ENCODE data around the gene CEMIP. TPM values are rescaled to one million over a fixed set of nuclear protein-coding genes. Genes with fewer than 3 reads are reported as not detected.

The CEMIP gene
- total and polyA plus RNA-seq, 2 experiments from 2014 or later, result 2.3 to 4.4 TPM

DNA sequence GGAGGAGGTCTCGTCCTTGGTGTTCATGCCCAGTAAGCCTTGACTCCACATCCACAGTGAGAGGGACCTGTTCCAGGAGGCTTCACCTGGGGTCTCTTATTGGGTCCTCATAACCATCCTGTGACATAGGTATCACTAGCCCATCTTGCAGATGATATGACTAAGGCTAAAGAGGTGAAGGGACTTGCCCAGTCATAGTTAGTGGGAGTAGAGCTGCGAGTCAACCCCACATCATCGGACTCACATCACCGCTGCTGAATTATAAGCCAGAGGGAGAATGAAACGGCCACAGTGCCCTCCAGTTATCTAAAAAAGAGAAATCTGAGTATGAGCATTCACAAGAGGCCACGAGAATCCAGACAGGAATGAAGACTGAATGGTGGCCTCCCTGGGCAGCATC, 144.5 kb downstream of the CEMIP start:
- 91% methylated on average over 6 of the region's 6 CpGs for WGBS (ENCODE audit: low lambda C conversion rate, missing lambda C conversion rate)
- no peak overlapping the region for H3K27ac ChIP-seq
- H3K36me3 ChIP-seq (replicated peaks; ENCODE audit: insufficient read depth, low read depth), result no peaks in the 10 kb centered on the region
- H3K9me2 ChIP-seq (replicated peaks; ENCODE audit: insufficient read depth), result no peaks in the 10 kb centered on the region
- H4K20me1 ChIP-seq (ENCODE audit: insufficient read depth, poor library complexity, severe bottlenecking), result no peaks in the 10 kb centered on the region
- H3K4me1 ChIP-seq (ENCODE audit: insufficient read depth), result no peaks in the 10 kb centered on the region
- no peaks in the 10 kb centered on the region for H3K27me3 ChIP-seq
- no peaks in the 10 kb centered on the region for H3K9me3 ChIP-seq (ENCODE audit: low read depth)
- H3K79me2 ChIP-seq, result no peaks in the 10 kb centered on the region
- no peak overlapping the region for H2AFZ ChIP-seq
- H3K4me3 ChIP-seq, result no peak overlapping the region
- H3K4me2 ChIP-seq, result no peak overlapping the region
- no peak for DNase-seq (ENCODE audit: low spot score)
- TF ChIP-seq, protein P1, sequence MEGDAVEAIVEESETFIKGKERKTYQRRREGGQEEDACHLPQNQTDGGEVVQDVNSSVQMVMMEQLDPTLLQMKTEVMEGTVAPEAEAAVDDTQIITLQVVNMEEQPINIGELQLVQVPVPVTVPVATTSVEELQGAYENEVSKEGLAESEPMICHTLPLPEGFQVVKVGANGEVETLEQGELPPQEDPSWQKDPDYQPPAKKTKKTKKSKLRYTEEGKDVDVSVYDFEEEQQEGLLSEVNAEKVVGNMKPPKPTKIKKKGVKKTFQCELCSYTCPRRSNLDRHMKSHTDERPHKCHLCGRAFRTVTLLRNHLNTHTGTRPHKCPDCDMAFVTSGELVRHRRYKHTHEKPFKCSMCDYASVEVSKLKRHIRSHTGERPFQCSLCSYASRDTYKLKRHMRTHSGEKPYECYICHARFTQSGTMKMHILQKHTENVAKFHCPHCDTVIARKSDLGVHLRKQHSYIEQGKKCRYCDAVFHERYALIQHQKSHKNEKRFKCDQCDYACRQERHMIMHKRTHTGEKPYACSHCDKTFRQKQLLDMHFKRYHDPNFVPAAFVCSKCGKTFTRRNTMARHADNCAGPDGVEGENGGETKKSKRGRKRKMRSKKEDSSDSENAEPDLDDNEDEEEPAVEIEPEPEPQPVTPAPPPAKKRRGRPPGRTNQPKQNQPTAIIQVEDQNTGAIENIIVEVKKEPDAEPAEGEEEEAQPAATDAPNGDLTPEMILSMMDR (IDR thresholded peaks at IDR 0.05; ENCODE audit: poor library complexity), result no peak
- TF ChIP-seq EZH2phosphoT487 (IDR thresholded peaks at IDR 0.05; ENCODE audit: low read depth, severe bottlenecking, unreplicated experiment) (no peak), EZH2 (IDR thresholded peaks at IDR 0.05; ENCODE audit: borderline replicate concordance) (no peak)

DNA sequence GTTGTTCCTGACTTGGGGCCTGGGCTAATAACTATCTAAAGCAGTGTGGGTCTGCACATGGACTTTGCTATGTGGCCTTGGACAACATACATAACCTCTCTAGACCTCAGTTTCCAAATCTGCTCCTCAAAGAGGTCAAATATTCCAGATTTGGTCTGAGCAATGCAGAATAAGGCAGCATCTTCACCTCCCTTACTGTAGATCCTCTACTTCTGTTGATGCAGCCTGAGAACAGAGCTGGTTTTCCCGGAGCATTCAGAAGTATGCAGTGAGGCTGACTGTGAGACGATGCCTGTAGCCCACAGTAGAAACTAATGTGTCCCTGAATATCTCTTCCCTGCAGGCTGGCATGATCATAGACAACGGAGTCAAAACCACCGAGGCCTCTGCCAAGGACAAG, 145.1 kb downstream of the CEMIP start:
- no peaks in the 10 kb centered on the region for H3K79me2 ChIP-seq
- no peak overlapping the region for H3K4me2 ChIP-seq
- H3K9me2 ChIP-seq (replicated peaks; ENCODE audit: insufficient read depth), result no peaks in the 10 kb centered on the region
- H3K4me3 ChIP-seq, result no peak overlapping the region
- no peak for DNase-seq (ENCODE audit: low spot score)
- H3K27me3 ChIP-seq, result no peaks in the 10 kb centered on the region
- H4K20me1 ChIP-seq (ENCODE audit: insufficient read depth, poor library complexity, severe bottlenecking), result no peaks in the 10 kb centered on the region
- no peak overlapping the region for H3K27ac ChIP-seq
- no peaks in the 10 kb centered on the region for H3K4me1 ChIP-seq (ENCODE audit: insufficient read depth)
- TF ChIP-seq EZH2phosphoT487 (IDR thresholded peaks at IDR 0.05; ENCODE audit: low read depth, severe bottlenecking, unreplicated experiment), result no peak
- no peaks in the 10 kb centered on the region for H3K9me3 ChIP-seq (ENCODE audit: low read depth)
- H2AFZ ChIP-seq, result no peak overlapping the region
- 92% methylated on average over 4 of the region's 4 CpGs for WGBS (ENCODE audit: low lambda C conversion rate, missing lambda C conversion rate)
- H3K36me3 ChIP-seq (replicated peaks; ENCODE audit: insufficient read depth, low read depth), result no peaks in the 10 kb centered on the region

DNA sequence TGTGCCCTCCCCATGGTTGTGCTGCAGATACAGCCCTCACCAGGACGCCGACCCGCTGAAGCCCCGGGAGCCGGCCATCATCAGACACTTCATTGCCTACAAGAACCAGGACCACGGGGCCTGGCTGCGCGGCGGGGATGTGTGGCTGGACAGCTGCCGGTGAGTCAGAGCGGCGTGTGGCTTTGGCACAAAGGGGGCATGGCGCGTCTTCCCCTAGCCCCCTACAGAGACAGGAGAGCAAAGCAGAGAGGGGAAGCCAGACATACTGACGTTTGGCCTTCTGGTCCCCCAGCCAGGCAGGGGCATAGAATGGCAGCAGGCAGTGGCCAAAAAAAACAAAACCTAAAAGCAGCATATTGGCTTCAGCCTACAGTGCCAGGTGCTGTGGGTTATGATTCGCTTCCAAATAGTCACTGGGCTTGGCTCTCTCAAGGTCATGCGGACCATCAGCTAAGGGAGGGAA, 146.5 kb downstream of the CEMIP start:
- Histone ChIP-seq H3K9me2 (replicated peaks; ENCODE audit: insufficient read depth) (no peaks in the 10 kb centered on the region), H3K4me3 (no peak overlapping the region), H3K27me3 (no peaks in the 10 kb centered on the region), H4K20me1 (ENCODE audit: insufficient read depth, poor library complexity, severe bottlenecking) (no peaks in the 10 kb centered on the region), H3K9me3 (ENCODE audit: low read depth) (no peaks in the 10 kb centered on the region), H2AFZ (no peak overlapping the region), H3K79me2 (no peaks in the 10 kb centered on the region), H3K4me2 (no peak overlapping the region), H3K4me1 (ENCODE audit: insufficient read depth) (no peaks in the 10 kb centered on the region), H3K27ac (no peak overlapping the region), H3K36me3 (replicated peaks; ENCODE audit: insufficient read depth, low read depth) (no peaks in the 10 kb centered on the region)
- 93% methylated on average over 17 of the region's 17 CpGs for WGBS (ENCODE audit: low lambda C conversion rate, missing lambda C conversion rate)
- TF ChIP-seq EZH2 (IDR thresholded peaks at IDR 0.05; ENCODE audit: borderline replicate concordance) (no peak), EZH2phosphoT487 (IDR thresholded peaks at IDR 0.05; ENCODE audit: low read depth, severe bottlenecking, unreplicated experiment) (no peak)
- TF ChIP-seq, protein P1 (IDR thresholded peaks at IDR 0.05; ENCODE audit: poor library complexity), result no peak
- no peak for DNase-seq (ENCODE audit: low spot score)

DNA sequence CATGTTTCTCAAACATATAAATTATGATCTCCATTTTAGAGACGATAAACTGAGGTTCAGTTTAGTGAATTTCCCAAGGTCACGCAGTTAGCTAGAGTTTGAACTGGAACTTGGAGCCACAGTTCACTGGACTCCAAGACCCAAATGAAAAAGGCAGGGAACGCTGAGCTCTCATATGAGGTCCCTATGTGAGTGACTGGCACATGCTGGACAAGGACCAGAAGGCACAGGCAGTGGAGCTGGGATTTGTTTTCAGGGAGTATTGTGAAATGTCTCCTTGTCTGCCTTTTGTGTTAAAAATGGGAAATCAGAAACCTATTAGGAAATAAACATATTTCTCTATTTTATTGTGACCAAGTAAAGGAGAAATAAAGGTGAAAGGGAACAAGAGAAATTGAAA, 147.0 kb downstream of the CEMIP start:
- no peak overlapping the region for H3K4me2 ChIP-seq
- H3K9me2 ChIP-seq (replicated peaks; ENCODE audit: insufficient read depth), result no peaks in the 10 kb centered on the region
- H3K79me2 ChIP-seq, result no peaks in the 10 kb centered on the region
- no peaks in the 10 kb centered on the region for H3K36me3 ChIP-seq (replicated peaks; ENCODE audit: insufficient read depth, low read depth)
- no peak overlapping the region for H3K4me3 ChIP-seq
- H3K4me1 ChIP-seq (ENCODE audit: insufficient read depth), result no peaks in the 10 kb centered on the region
- no peak for DNase-seq (ENCODE audit: low spot score)
- H3K27me3 ChIP-seq, result no peaks in the 10 kb centered on the region
- 93% methylated on average over 3 of the region's 3 CpGs for WGBS (ENCODE audit: low lambda C conversion rate, missing lambda C conversion rate)
- no peaks in the 10 kb centered on the region for H3K9me3 ChIP-seq (ENCODE audit: low read depth)
- no peak overlapping the region for H3K27ac ChIP-seq
- no peaks in the 10 kb centered on the region for H4K20me1 ChIP-seq (ENCODE audit: insufficient read depth, poor library complexity, severe bottlenecking)
- H2AFZ ChIP-seq, result no peak overlapping the region
- TF ChIP-seq, protein P1 (IDR thresholded peaks at IDR 0.05; ENCODE audit: poor library complexity), result no peak
- TF ChIP-seq EZH2phosphoT487 (IDR thresholded peaks at IDR 0.05; ENCODE audit: low read depth, severe bottlenecking, unreplicated experiment), result no peak
- no peak for TF ChIP-seq EZH2 (IDR thresholded peaks at IDR 0.05; ENCODE audit: borderline replicate concordance)
